Stimulated activated naive B cell treated with anti-CD40 and anti-IgM and Interleukin-4, amounts not matched to agents 10 μg/mL and 1 μg/mL and 100 μg/mL, for 72 hours (primary cell): ENCODE data around the gene ZBTB17.

Experiments
- ATAC-seq, 2 donors: fragments of 150-1000 bp; cut with Tn5 transposase; replicated peaks; 2 replicates each; pipeline ENCODE4 v1.10.0; 2021; ENCODE audit warnings: moderate library complexity in 1 of 2
- DNase-seq: peaks from one replicate; pipeline ENCODE4 v3.0.0; 2021
- H3K27ac Mint-ChIP-seq: one replicate; pipeline ENCODE4 v1.8.0; 2022; ENCODE audit warnings: mild to moderate bottlenecking, mixed read lengths
- H3K27me3 Mint-ChIP-seq, 2 donors: one replicate each; pipeline ENCODE4 v1.8.0; 2022; ENCODE audit warnings: mixed read lengths in 2 of 2
- H3K36me3 Mint-ChIP-seq, 2 donors: one replicate each; pipeline ENCODE4 v1.8.0; 2022; ENCODE audit warnings: mixed read lengths in 2 of 2, mild to moderate bottlenecking in 1 of 2
- H3K4me1 Mint-ChIP-seq, 2 donors: one replicate each; pipeline ENCODE4 v1.8.0; 2022; ENCODE audit warnings: mixed read lengths in 2 of 2, mild to moderate bottlenecking in 1 of 2
- H3K4me3 Mint-ChIP-seq, 2 donors: one replicate each; pipeline ENCODE4 v1.8.0; 2022; ENCODE audit warnings: mild to moderate bottlenecking in 2 of 2, mixed read lengths in 2 of 2, moderate library complexity in 1 of 2
- H3K9me3 Mint-ChIP-seq, 2 donors: one replicate each; pipeline ENCODE4 v1.8.0; 2022; ENCODE audit warnings: mixed read lengths in 2 of 2, mild to moderate bottlenecking in 1 of 2

The ZBTB17 gene

GRCh38 chr1:15939181-15940109 lies 36.5 kb downstream of the ZBTB17 start:
- no peaks in the 10 kb centered on the region for H3K9me3 Mint-ChIP-seq
- H3K4me1 Mint-ChIP-seq, result peaks cover 14 to 16% of the 10 kb centered on the region in 2 donors
- ATAC-seq (no peak), DNase-seq (no peak)
- H3K27me3 Mint-ChIP-seq, result no peaks in the 10 kb centered on the region
- H3K36me3 Mint-ChIP-seq, result peaks cover 47 to 67% of the 10 kb centered on the region in 2 donors
- H3K4me3 Mint-ChIP-seq, result peak overlapping the region in 1 of 2 donors; percentile 21
- peak overlapping the region; percentile 83 for H3K27ac Mint-ChIP-seq

- Mint-ChIP-seq H3K4me3 (no peak overlapping the region), H3K9me3 (no peaks in the 10 kb centered on the region), H3K36me3 (peaks cover 48 to 73% of the 10 kb centered on the region in 2 donors), H3K27me3 (no peaks in the 10 kb centered on the region), H3K4me1 (peaks cover 14 to 16% of the 10 kb centered on the region in 2 donors), H3K27ac (peak overlapping the region; percentile 63)
- peak; percentile 62 to 70 for ATAC-seq
- DNase-seq, result no peak
These were observed 37.2 kb downstream of the ZBTB17 start for GRCh38 chr1:15938628-15939161.

DNA sequence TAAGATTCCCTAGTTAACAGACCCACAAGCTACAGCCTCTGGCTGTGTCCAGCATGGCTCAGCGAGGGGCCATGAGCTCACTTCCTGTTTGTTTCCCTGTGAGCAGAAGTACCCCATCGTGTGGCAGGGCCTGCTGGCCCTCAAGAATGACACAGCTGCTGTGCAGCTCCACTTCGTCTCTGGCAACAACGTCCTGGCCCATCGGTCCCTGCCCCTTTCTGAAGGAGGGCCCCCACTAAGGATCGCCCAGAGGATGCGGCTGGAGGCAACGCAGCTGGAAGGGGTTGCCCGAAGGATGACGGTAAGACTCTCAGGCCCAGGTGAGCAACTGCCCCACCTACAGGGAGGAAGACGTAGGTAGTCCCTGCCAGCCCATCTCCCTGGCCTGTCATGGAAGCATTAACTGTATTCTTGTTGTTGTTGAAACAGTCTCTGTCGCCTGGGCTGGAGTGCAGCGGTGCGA lies 38.2 kb downstream of the ZBTB17 start:
- H3K4me3 Mint-ChIP-seq, result no peak overlapping the region
- H3K27me3 Mint-ChIP-seq, result no peaks in the 10 kb centered on the region
- H3K4me1 Mint-ChIP-seq, result peaks cover 14 to 16% of the 10 kb centered on the region in 2 donors
- peaks cover 56 to 83% of the 10 kb centered on the region in 2 donors for H3K36me3 Mint-ChIP-seq
- DNase-seq (no peak), ATAC-seq (peak; percentile 24 to 37)
- no peaks in the 10 kb centered on the region for H3K9me3 Mint-ChIP-seq
- peak overlapping the region; percentile 91 for H3K27ac Mint-ChIP-seq

DNA sequence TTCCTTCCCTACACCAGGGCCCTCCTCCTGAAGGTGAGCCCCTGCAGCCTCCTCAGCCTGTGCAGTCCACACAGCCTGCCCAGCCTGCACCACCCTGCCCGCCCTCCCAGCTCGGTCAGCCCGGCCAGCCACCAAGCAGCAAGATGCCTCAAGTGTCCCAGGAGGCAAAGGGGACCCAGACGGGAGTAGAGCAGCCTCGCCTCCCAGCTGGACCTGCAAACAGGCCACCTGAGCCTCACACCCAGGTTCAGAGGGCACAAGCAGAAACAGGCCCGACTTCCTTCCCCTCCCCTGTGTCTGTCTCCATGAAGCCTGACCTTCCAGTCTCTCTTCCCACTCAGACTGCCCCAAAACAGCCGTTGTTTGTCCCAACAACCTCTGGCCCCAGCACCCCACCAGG lies 38.8 kb downstream of the ZBTB17 start:
- Mint-ChIP-seq H3K4me1 (peaks cover 14 to 16% of the 10 kb centered on the region in 2 donors), H3K4me3 (no peak overlapping the region), H3K27me3 (no peaks in the 10 kb centered on the region), H3K36me3 (peaks cover 57 to 83% of the 10 kb centered on the region in 2 donors), H3K9me3 (no peaks in the 10 kb centered on the region), H3K27ac (peak overlapping the region; percentile 91)
- ATAC-seq, result no peak
- no peak for DNase-seq

DNA sequence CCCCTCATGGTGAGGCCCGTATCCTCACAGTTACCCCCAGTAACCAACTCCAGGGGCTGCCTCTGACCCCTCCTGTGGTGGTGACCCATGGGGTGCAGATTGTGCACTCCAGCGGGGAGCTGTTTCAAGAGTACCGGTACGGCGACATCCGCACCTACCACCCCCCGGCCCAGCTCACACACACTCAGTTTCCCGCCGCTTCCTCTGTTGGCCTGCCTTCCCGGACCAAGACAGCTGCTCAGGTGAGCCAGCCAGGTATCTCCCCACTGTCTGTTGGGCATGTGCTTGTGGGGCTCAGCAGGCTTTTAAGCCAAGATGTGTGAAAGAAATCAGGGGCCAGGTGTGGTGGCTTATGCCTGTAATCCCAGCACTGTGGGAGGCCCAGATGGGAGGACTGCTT lies 39.9 kb downstream of the ZBTB17 start:
- H3K27me3 Mint-ChIP-seq, result no peaks in the 10 kb centered on the region
- peak overlapping the region; percentile 52 for H3K27ac Mint-ChIP-seq
- DNase-seq (no peak), ATAC-seq (no peak)
- peaks cover 16% of the 10 kb centered on the region in 2 donors for H3K4me1 Mint-ChIP-seq
- H3K4me3 Mint-ChIP-seq, result no peak overlapping the region
- H3K36me3 Mint-ChIP-seq, result peaks cover 60 to 85% of the 10 kb centered on the region in 2 donors
- H3K9me3 Mint-ChIP-seq, result no peaks in the 10 kb centered on the region

DNA sequence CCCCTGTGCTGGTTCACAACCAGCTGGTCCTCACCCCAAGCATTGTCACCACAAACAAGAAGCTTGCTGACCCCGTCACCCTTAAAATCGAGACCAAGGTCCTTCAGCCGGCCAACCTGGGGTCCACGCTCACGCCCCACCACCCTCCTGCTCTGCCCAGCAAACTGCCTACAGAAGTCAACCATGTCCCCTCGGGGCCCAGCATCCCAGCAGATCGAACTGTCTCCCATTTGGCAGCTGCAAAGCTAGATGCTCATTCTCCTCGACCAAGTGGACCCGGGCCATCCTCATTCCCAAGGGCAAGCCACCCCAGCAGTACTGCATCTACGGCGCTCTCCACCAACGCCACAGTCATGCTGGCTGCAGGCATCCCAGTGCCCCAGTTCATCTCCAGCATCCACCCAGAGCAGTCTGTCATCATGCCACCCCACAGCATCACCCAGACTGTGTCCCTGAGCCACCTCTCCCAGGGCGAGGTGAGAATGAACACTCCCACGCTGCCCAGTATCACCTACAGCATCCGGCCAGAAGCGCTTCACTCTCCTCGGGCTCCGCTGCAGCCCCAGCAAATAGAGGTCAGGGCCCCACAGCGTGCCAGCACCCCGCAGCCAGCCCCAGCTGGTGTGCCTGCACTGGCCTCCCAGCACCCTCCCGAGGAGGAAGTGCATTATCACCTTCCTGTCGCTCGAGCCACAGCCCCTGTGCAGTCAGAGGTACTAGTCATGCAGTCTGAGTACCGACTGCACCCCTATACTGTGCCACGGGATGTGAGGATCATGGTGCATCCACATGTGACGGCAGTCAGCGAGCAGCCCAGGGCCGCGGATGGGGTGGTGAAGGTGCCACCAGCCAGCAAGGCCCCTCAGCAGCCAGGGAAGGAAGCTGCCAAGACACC lies 40.6 kb downstream of the ZBTB17 start:
- peak overlapping the region; percentile 84 for H3K27ac Mint-ChIP-seq
- no peak for ATAC-seq

DNA sequence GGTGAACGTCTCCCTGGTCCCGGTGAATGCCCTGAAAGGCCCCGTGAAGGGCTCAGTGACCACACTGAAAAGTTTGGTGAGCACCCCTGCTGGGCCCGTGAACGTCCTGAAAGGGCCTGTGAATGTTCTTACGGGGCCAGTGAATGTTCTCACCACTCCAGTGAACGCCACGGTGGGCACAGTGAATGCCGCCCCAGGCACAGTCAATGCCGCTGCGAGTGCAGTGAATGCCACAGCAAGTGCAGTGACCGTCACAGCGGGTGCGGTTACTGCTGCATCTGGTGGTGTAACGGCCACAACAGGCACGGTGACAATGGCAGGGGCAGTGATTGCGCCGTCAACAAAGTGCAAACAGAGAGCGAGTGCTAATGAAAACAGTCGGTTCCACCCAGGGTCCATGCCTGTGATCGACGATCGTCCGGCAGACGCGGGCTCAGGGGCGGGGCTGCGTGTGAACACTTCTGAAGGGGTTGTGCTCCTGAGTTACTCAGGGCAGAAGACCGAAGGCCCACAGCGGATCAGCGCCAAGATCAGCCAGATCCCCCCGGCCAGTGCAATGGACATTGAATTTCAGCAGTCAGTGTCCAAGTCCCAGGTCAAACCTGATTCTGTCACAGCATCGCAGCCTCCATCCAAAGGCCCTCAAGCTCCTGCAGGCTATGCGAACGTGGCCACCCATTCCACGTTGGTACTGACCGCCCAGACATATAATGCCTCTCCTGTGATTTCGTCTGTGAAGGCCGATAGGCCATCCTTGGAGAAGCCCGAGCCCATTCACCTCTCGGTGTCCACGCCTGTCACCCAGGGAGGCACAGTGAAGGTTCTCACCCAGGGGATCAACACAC lies 41.5 kb downstream of the ZBTB17 start:
- Mint-ChIP-seq H3K36me3 (peaks cover 67 to 86% of the 10 kb centered on the region in 2 donors), H3K4me3 (no peak overlapping the region), H3K27me3 (no peaks in the 10 kb centered on the region), H3K4me1 (peaks cover 16% of the 10 kb centered on the region in 2 donors), H3K9me3 (no peaks in the 10 kb centered on the region), H3K27ac (peak overlapping the region; percentile 84)
- DNase-seq (no peak), ATAC-seq (no peak)

More for the DNA sequence above, 40.6 kb downstream of the ZBTB17 start:
- no peaks in the 10 kb centered on the region for H3K27me3 Mint-ChIP-seq
- H3K9me3 Mint-ChIP-seq, result no peaks in the 10 kb centered on the region
- peaks cover 16% of the 10 kb centered on the region in 2 donors for H3K4me1 Mint-ChIP-seq
- no peak overlapping the region for H3K4me3 Mint-ChIP-seq
- peaks cover 63 to 85% of the 10 kb centered on the region in 2 donors for H3K36me3 Mint-ChIP-seq
- DNase-seq, result no peak

DNA sequence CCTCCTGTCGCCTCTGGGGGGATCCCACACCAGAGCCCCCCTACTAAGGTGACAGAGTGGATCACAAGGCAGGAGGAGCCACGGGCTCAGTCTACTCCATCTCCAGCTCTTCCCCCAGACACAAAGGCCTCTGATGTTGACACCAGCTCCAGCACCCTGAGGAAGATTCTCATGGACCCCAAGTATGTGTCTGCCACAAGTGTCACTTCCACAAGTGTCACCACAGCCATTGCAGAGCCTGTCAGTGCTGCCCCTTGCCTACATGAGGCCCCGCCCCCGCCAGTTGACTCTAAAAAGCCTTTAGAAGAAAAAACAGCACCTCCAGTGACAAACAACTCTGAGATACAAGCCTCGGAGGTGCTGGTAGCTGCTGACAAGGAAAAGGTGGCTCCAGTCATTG lies 42.2 kb downstream of the ZBTB17 start:
- DNase-seq, result no peak
- H3K4me1 Mint-ChIP-seq, result peaks cover 10 to 18% of the 10 kb centered on the region in 2 donors
- H3K4me3 Mint-ChIP-seq, result no peak overlapping the region
- no peak for ATAC-seq
- no peaks in the 10 kb centered on the region for H3K27me3 Mint-ChIP-seq
- H3K27ac Mint-ChIP-seq, result peak overlapping the region; percentile 47
- H3K36me3 Mint-ChIP-seq, result peaks cover 70 to 88% of the 10 kb centered on the region in 2 donors
- H3K9me3 Mint-ChIP-seq, result no peaks in the 10 kb centered on the region

DNA sequence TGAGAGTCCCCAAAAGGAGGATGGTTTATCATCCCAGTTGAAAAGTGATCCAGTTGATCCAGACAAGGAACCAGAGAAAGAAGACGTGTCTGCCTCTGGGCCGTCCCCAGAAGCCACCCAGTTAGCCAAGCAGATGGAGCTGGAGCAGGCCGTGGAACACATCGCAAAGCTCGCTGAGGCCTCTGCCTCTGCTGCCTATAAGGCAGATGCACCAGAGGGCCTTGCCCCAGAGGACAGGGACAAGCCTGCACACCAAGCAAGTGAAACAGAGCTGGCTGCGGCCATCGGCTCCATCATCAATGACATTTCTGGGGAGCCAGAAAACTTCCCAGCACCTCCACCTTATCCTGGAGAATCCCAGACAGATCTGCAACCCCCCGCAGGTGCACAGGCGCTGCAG lies 43.3 kb downstream of the ZBTB17 start:
- H3K4me3 Mint-ChIP-seq, result no peak overlapping the region
- no peaks in the 10 kb centered on the region for H3K9me3 Mint-ChIP-seq
- ATAC-seq (no peak), DNase-seq (no peak)
- H3K27me3 Mint-ChIP-seq, result no peaks in the 10 kb centered on the region
- H3K4me1 Mint-ChIP-seq, result peaks cover 5 to 22% of the 10 kb centered on the region in 2 donors
- H3K27ac Mint-ChIP-seq, result peak overlapping the region; percentile 47
- H3K36me3 Mint-ChIP-seq, result peaks cover 74 to 92% of the 10 kb centered on the region in 2 donors

DNA sequence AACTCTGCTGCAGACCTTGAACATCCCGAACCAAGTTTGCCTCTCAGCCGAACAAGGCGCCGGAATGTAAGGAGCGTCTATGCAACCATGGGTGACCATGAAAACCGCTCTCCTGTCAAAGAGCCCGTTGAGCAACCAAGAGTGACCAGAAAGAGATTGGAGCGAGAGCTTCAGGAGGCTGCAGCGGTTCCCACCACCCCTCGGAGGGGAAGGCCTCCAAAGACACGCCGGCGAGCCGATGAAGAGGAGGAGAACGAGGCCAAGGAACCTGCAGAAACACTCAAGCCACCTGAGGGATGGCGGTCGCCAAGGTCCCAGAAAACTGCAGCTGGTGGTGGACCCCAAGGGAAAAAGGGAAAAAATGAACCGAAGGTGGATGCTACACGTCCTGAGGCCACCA lies 44.0 kb downstream of the ZBTB17 start:
- H3K9me3 Mint-ChIP-seq, result no peaks in the 10 kb centered on the region
- peaks cover 71 to 88% of the 10 kb centered on the region in 2 donors for H3K36me3 Mint-ChIP-seq
- H3K4me1 Mint-ChIP-seq, result peaks cover 0 to 18% of the 10 kb centered on the region in 2 donors
- H3K27ac Mint-ChIP-seq, result peak overlapping the region; percentile 37
- ATAC-seq (no peak), DNase-seq (no peak)
- peak overlapping the region in 1 of 2 donors; percentile 17 for H3K4me3 Mint-ChIP-seq
- H3K27me3 Mint-ChIP-seq, result no peaks in the 10 kb centered on the region

DNA sequence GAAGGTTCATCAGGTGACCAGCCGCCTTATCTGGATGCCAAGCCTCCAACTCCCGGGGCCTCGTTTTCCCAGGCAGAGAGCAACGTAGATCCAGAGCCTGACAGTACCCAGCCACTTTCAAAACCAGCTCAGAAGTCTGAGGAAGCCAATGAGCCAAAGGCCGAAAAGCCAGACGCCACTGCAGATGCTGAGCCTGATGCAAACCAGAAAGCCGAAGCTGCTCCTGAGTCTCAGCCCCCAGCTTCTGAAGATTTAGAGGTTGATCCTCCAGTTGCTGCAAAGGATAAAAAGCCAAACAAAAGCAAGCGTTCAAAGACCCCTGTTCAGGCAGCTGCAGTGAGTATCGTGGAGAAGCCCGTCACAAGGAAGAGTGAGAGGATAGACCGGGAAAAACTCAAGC lies 44.5 kb downstream of the ZBTB17 start:
- no peak for ATAC-seq
- Mint-ChIP-seq H3K27me3 (no peaks in the 10 kb centered on the region), H3K9me3 (no peaks in the 10 kb centered on the region), H3K27ac (peak overlapping the region; percentile 56), H3K4me3 (no peak overlapping the region), H3K36me3 (peaks cover 74 to 89% of the 10 kb centered on the region in 2 donors), H3K4me1 (peaks cover 0 to 18% of the 10 kb centered on the region in 2 donors)
- DNase-seq, result no peak

GRCh38 chr1:15928971-15929965 lies 46.6 kb downstream of the ZBTB17 start:
- peaks cover 59 to 73% of the 10 kb centered on the region in 2 donors for H3K36me3 Mint-ChIP-seq
- no peak overlapping the region for H3K4me3 Mint-ChIP-seq

More at GRCh38 chr1:15928971-15929965, 46.6 kb downstream of the ZBTB17 start:
- ATAC-seq, result no peak
- no peak for DNase-seq
- H3K4me1 Mint-ChIP-seq, result peaks cover 0 to 13% of the 10 kb centered on the region in 2 donors
- H3K9me3 Mint-ChIP-seq, result no peaks in the 10 kb centered on the region
- H3K27me3 Mint-ChIP-seq, result no peaks in the 10 kb centered on the region
- H3K27ac Mint-ChIP-seq, result peak overlapping the region; percentile 56
